C4-2B (cell line): ENCODE results near the gene CLEC7A.

Experiments
- H3K27ac ChIP-seq: fragments of 450-650 bp; 2 replicates; pipeline ENCODE4 v1.5.1; 2017
- ZFX ChIP-seq: fragments of 450-650 bp; IDR thresholded peaks from 2 replicates; pipeline ENCODE4 v1.6.1; 2017
- TF ChIP-seq, protein P1 (sequence below): fragments of 450-650 bp; conservative IDR thresholded peaks from 2 replicates; pipeline ENCODE4 v1.5.1; 2017; ENCODE audit warnings: mild to moderate bottlenecking

CLEC7A gene

DNA sequence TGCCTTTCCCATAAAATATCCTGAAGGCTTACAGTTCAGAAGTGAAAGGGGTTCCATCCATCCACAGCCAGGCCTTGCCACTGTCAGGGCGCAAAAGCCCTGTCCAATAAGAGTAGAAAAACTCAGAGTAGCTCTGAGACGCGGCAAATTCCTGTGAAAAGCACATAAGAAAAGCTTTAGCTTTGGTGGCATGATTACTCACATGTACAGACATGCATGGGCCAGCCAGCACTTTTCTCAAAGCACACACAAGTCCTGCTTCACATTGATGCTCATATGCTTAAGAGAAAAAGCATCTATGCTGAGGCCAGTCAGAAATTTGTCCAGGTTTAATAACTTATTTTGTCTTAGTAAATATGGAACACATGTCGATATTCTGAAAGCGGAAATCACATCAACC, 56.7 kb downstream of the CLEC7A start:
- no peak overlapping the region for H3K27ac ChIP-seq
- TF ChIP-seq ZFX: no peak
- TF ChIP-seq, protein P1, sequence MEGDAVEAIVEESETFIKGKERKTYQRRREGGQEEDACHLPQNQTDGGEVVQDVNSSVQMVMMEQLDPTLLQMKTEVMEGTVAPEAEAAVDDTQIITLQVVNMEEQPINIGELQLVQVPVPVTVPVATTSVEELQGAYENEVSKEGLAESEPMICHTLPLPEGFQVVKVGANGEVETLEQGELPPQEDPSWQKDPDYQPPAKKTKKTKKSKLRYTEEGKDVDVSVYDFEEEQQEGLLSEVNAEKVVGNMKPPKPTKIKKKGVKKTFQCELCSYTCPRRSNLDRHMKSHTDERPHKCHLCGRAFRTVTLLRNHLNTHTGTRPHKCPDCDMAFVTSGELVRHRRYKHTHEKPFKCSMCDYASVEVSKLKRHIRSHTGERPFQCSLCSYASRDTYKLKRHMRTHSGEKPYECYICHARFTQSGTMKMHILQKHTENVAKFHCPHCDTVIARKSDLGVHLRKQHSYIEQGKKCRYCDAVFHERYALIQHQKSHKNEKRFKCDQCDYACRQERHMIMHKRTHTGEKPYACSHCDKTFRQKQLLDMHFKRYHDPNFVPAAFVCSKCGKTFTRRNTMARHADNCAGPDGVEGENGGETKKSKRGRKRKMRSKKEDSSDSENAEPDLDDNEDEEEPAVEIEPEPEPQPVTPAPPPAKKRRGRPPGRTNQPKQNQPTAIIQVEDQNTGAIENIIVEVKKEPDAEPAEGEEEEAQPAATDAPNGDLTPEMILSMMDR: no peak

DNA sequence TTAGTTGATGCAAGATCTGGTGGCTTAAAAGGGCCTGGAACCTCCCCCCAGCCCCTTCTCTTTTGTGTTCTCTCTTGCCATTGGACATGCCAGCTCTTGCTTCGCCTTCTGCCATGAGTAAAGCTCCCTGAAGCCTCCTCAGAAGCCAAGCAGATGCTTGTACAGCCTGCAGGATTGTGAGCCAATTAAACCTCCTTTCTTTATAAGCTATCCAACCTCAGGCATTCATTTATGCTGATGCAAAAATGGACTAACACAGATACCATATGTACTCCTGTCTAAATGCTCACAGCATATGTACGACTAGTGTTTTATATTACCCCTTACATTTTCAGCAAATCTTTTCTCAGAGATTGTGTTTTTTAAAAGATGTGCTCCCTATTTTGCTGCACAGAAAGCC, 57.9 kb downstream of the CLEC7A start:
- TF ChIP-seq ZFX: no peak
- TF ChIP-seq, protein P1: no peak
- no peak overlapping the region for H3K27ac ChIP-seq

DNA sequence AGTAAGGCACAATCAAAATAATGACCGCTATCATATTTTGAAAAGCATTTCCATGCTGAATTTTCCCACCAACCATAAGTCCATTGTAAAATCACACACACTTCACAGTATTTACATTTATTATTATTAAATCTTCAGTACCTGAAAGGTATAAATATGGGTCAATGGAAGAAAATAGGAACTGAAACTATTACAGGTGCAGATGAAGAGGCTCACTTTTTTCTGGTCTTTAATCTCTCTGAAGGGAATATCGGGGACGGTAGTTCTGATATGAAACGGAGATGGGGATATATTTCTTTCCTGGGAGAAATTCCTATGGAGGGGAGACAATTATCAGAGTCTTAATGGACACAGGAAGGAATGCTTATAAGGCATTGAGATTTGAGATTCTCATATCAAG, 59.6 kb downstream of the CLEC7A start:
- no peak for TF ChIP-seq ZFX
- TF ChIP-seq, protein P1: no peak
- no peak overlapping the region for H3K27ac ChIP-seq

DNA sequence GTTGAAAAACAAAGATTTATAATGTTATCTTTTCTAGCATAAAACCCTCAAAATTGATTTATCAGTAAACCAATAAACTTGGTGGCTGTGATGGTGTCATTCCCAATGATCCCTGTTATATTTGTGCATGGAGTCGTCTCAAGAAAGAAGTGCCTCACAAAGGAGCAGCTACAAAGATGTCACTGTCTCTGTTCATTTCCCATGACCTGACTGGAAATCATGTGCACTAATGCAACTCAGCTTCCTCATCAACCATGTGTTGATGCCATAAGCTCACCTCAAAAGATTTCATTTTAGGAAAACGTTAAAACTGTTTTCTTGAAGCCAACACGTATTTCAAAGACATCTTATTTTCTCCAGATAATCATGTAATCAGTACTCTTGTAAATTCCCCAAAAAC, 60.0 kb downstream of the CLEC7A start:
- H3K27ac ChIP-seq: no peak overlapping the region
- no peak for TF ChIP-seq ZFX
- TF ChIP-seq, protein P1: no peak

DNA sequence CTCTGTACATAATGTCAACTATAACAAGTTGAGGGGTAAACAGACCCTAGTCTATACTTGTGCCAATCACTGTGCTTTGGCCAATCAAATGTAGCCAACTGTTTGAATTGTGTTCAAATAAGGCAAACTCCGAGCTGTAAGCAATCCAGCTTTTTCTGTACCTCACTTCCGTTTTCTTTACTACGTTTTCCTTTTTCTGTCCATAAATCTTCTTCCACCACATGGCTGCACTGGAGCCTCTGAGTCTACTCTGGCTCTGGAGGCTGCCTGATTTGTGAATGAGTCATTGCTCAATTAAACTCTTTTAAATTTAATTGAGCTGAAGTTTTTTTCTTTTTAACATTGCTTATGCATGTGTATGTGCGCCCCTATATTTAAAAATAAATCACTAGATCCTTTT, 60.9 kb downstream of the CLEC7A start:
- no peak overlapping the region for H3K27ac ChIP-seq
- TF ChIP-seq, protein P1: no peak
- TF ChIP-seq ZFX: no peak

DNA sequence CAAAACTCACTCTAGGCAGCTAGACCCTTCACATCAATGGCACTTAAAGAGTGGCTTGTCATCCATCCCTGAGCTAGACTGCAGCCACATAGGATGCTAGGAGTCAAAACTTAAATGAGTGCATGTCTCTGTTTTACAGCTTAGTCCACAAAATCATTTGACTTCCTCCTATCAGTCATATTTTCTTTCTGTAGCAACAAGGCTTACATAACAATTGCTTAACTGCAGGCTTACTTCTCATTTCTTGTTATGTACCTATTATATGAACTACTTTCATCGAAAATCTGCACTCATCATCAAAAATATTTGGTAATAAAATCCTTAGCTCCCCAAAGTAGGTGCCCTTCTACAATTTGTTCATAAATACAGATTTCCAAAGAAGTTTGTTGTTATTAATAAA, 61.4 kb downstream of the CLEC7A start:
- no peak for TF ChIP-seq ZFX
- TF ChIP-seq, protein P1: no peak
- no peak overlapping the region for H3K27ac ChIP-seq

DNA sequence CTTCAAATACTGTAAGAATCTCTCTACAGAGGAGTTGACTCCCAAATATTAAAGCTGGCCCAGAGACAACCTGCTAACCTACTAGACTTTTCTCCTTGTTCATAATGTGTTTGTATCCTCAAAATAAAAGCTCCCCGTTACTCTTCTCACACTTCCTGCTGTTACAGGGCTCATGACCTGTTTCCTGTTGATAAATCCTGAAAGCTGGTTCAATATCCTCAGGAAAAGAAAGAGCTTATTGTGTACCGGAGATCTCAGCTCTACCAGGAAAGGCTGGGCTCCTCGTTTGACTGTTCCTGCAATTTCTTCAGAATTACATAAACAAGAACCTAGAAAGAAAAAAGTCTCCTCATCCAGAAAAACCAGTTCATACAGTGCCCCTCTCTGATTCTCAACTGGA, 62.1 kb downstream of the CLEC7A start:
- TF ChIP-seq ZFX: no peak
- TF ChIP-seq, protein P1: no peak
- H3K27ac ChIP-seq: no peak overlapping the region
